SK-N-SH treated with all-trans-retinoic acid at 6 μM for 48 hours (cell line): ENCODE data around the gene XRCC4.

Experiments used
- ATAC-seq: fragments of 200-7000 bp; cut with Tn5 transposase; 3 replicates; pipeline ENCODE4 v1.9.1; 2020; ENCODE audit warnings: mild to moderate bottlenecking, moderate library complexity
- ARNTL ChIP-seq: fragments of 450-650 bp; formaldehyde crosslinking; IDR thresholded peaks from 2 replicates; pipeline ENCODE4 v1.5.0; 2020; ENCODE audit warnings: low read depth, mild to moderate bottlenecking, moderate library complexity, borderline replicate concordance
- BACH2 ChIP-seq: fragments of 250-450 bp; sonication (Bioruptor Pico); IDR thresholded peaks from 2 replicates; pipeline ENCODE4 v1.9.0; 2021; ENCODE audit warnings: mild to moderate bottlenecking, borderline replicate concordance
- CREB5 ChIP-seq: fragments of 250-450 bp; sonication (Bioruptor Pico); IDR thresholded peaks from 2 replicates; pipeline ENCODE4 v1.5.1; 2020; ENCODE audit warnings: low read depth, mild to moderate bottlenecking, moderate library complexity
- CSDC2 ChIP-seq: fragments of 250-450 bp; sonication (Bioruptor Pico); IDR thresholded peaks from 2 replicates; pipeline ENCODE4 v1.5.0; 2020; ENCODE audit warnings: mild to moderate bottlenecking, moderate library complexity
- CSRNP3 ChIP-seq: fragments of 250-450 bp; sonication (Bioruptor Pico); IDR thresholded peaks from 2 replicates; pipeline ENCODE4 v1.5.1; 2021; ENCODE audit warnings: mild to moderate bottlenecking, moderate library complexity
- ESRRG ChIP-seq: fragments of 250-450 bp; sonication (Bioruptor Pico); IDR thresholded peaks from 2 replicates; pipeline ENCODE4 v1.6.1; 2021; ENCODE audit warnings: mild to moderate bottlenecking
- GLIS3 ChIP-seq: fragments of 250-450 bp; sonication (Bioruptor Pico); IDR thresholded peaks from 2 replicates; pipeline ENCODE4 v1.5.0; 2020; ENCODE audit warnings: mild to moderate bottlenecking, moderate library complexity
- ISL1 ChIP-seq: fragments of 250-450 bp; sonication (Bioruptor Pico); IDR thresholded peaks from 2 replicates; pipeline ENCODE4 v2.1.2; 2022; ENCODE audit warnings: mild to moderate bottlenecking, moderate library complexity
- OSR1 ChIP-seq: fragments of 250-450 bp; sonication (Bioruptor Pico); IDR thresholded peaks from 2 replicates; pipeline ENCODE4 v1.8.0; 2022; ENCODE audit warnings: moderate library complexity, mild to moderate bottlenecking, inconsistent platforms
- PATZ1 ChIP-seq: fragments of 250-450 bp; sonication (Bioruptor Pico); IDR thresholded peaks from 2 replicates; pipeline ENCODE4 v1.8.0; 2020; ENCODE audit warnings: mild to moderate bottlenecking, moderate library complexity, borderline replicate concordance
- POU6F1 ChIP-seq: fragments of 250-450 bp; sonication (Bioruptor Pico); IDR thresholded peaks from 2 replicates; pipeline ENCODE4 v1.8.0; 2021; ENCODE audit warnings: low read depth, mild to moderate bottlenecking, moderate library complexity, borderline replicate concordance
- PPARA ChIP-seq: fragments of 250-450 bp; sonication (Bioruptor Pico); IDR thresholded peaks from 2 replicates; pipeline ENCODE4 v1.5.0; 2020; ENCODE audit warnings: mild to moderate bottlenecking, borderline replicate concordance
- RARB ChIP-seq: fragments of 250-450 bp; sonication (Bioruptor Pico); IDR thresholded peaks from 2 replicates; pipeline ENCODE4 v1.8.0; 2021; ENCODE audit warnings: mild to moderate bottlenecking, moderate library complexity
- SNAI2 ChIP-seq: fragments of 250-450 bp; sonication (Bioruptor Pico); IDR thresholded peaks from 2 replicates; pipeline ENCODE4 v1.5.0; 2020; ENCODE audit warnings: mild to moderate bottlenecking, moderate library complexity
- TCF4 ChIP-seq: fragments of 250-450 bp; sonication (Bioruptor Pico); IDR thresholded peaks from 2 replicates; pipeline ENCODE4 v1.8.0; 2021; ENCODE audit warnings: mild to moderate bottlenecking, moderate library complexity, borderline replicate concordance
- TOX ChIP-seq: fragments of 250-450 bp; sonication (Bioruptor Pico); IDR thresholded peaks from 2 replicates; pipeline ENCODE4 v1.8.0; 2021; ENCODE audit warnings: mild to moderate bottlenecking, moderate library complexity, borderline replicate concordance
- TSHZ2 ChIP-seq: fragments of 250-450 bp; sonication (Bioruptor Pico); IDR thresholded peaks from 2 replicates; pipeline ENCODE4 v1.5.0; 2020; ENCODE audit warnings: mild to moderate bottlenecking, moderate library complexity
- ZC3H10 ChIP-seq: fragments of 250-450 bp; sonication (Bioruptor Pico); IDR thresholded peaks from 2 replicates; pipeline ENCODE4 v1.5.1; 2021; ENCODE audit warnings: mild to moderate bottlenecking, moderate library complexity
- ZFP3 ChIP-seq: fragments of 250-450 bp; sonication (Bioruptor Pico); IDR thresholded peaks from 2 replicates; pipeline ENCODE4 v1.5.0; 2020; ENCODE audit warnings: mild to moderate bottlenecking, moderate library complexity
- ZFP30 ChIP-seq: fragments of 450-650 bp; formaldehyde crosslinking; IDR thresholded peaks from 2 replicates; pipeline ENCODE4 v1.5.0; 2022; ENCODE audit warnings: mild to moderate bottlenecking, moderate library complexity
- ZNF565 ChIP-seq: fragments of 450-650 bp; formaldehyde crosslinking; conservative IDR thresholded peaks from 2 replicates; pipeline ENCODE4 v1.5.0; 2020; ENCODE audit warnings: low read depth, mild to moderate bottlenecking, moderate library complexity
- ZNF70 ChIP-seq: fragments of 450-650 bp; formaldehyde crosslinking; IDR thresholded peaks from 2 replicates; pipeline ENCODE4 v1.5.0; 2020; ENCODE audit warnings: mild to moderate bottlenecking, moderate library complexity
- ZNF8 ChIP-seq: fragments of 450-650 bp; formaldehyde crosslinking; IDR thresholded peaks from 2 replicates; pipeline ENCODE4 v1.5.0; 2020; ENCODE audit warnings: mild to moderate bottlenecking, moderate library complexity

Gene XRCC4

GRCh38 chr5:83034528-83035207 is 42.7 kb upstream of the XRCC4 start (continued):
- no peak for TF ChIP-seq ESRRG

GRCh38 chr5:83035373-83036100 is 41.8 kb upstream of the XRCC4 start:
- TF ChIP-seq ISL1 (CRISPR knock-in tag) (peak; percentile 36; the same call in 1 of the 2 replicates), SNAI2 (CRISPR knock-in tag) (no peak), ZC3H10 (no peak), ZFP30 (no peak), CSDC2 (no peak), ZNF8 (CRISPR knock-in tag) (no peak), RARB (CRISPR knock-in tag) (no peak), TSHZ2 (CRISPR knock-in tag) (peak; percentile 56; the same call in 1 of the 2 replicates), PPARA (CRISPR knock-in tag) (no peak), CREB5 (CRISPR knock-in tag) (no peak), ZNF565 (no peak), ARNTL (no peak), ESRRG (no peak), TCF4 (0 out of 2 replicates have a peak, but pooled peaks have one; percentile 45)
- peak; percentile 97 for ATAC-seq

GRCh38 chr5:83036991-83037575 is 40.3 kb upstream of the XRCC4 start:
- ATAC-seq: no peak
- TF ChIP-seq CSDC2 (no peak), SNAI2 (CRISPR knock-in tag) (no peak)

- no peak for ATAC-seq
- TF ChIP-seq ZNF565 (no peak), ESRRG (no peak), TSHZ2 (CRISPR knock-in tag) (no peak), ZFP30 (no peak), TOX (CRISPR knock-in tag) (no peak), ISL1 (CRISPR knock-in tag) (no peak), PPARA (CRISPR knock-in tag) (no peak), BACH2 (CRISPR knock-in tag) (no peak), CSRNP3 (CRISPR knock-in tag) (no peak), OSR1 (CRISPR knock-in tag) (no peak), PATZ1 (no peak), CSDC2 (no peak), POU6F1 (no peak), GLIS3 (CRISPR knock-in tag) (no peak), TCF4 (no peak), ZFP3 (CRISPR knock-in tag) (no peak), ZNF8 (CRISPR knock-in tag) (no peak), ZNF70 (CRISPR knock-in tag) (no peak)
These were observed 38.4 kb upstream of the XRCC4 start for GRCh38 chr5:83038924-83039323.
